Measurements from ENCODE around the gene GPC6.

GRCh38 chr13:94178625-94179244 lies 952.1 kb downstream of the GPC6 start:
- no peak for TF ChIP-seq TAF1 (IDR thresholded peaks at IDR 0.05; ENCODE audit: borderline replicate concordance, low read depth, low read length)
- TF ChIP-seq POLR2A (IDR thresholded peaks at IDR 0.05; ENCODE audit: low read depth, low read length) = no peak
